HG03095 (cell line): ENCODE results near the gene HOXB5.

ENCODE experiments used
- ATAC-seq: cut with Tn5 transposase; IDR thresholded peaks from one replicate; pipeline ENCODE4 v1.9.1; 2021; ENCODE audit warnings: moderate library complexity; ENCODE audit not compliant: unreplicated experiment

HOXB5 gene

DNA sequence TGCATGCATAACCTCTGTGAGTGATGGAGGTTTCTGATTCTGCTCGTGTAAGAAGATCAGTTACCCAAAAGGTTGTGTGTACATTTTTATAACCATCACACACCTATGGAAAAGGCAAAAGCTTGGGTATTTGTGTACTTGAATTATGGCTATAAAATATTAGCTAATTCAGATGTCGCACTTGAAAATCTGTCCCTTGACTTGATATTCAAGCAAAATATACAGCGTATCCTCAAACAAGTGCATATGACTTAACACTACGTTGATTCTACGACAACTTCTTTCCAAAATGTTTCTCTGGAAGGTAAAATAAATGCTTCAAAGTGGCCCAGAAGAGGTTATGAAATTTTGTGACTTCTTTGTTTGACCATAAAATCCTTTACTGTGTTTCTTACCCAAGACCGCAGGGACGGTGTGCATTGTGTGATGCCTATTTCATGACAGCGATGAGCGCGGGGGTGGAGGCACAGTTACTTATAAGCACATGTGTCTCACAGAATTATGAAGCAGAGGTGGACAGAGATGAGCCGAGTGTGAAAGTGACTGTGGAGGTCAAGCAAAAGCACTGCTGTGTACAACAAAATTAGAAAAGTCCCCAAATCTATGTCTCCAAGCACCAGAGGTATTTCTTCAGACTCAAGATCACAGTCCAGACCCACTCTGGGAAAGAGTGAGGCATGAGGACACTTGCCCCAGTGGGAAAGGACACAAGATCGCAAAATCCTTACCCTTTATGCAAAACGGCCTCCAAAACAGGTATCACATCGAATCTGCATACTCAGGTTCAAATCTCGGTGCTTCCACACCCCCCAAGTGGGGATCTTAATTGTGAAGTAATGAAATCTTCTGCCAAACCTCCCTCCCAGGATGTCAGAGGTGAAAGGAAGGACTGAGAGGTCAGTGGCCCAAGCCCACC is 36.7 kb upstream of the HOXB5 start:
- ATAC-seq = no peak

- no peak for ATAC-seq
Observed at GRCh38 chr17:48629411-48629759, 35.8 kb upstream of the HOXB5 start.

GRCh38 chr17:48628649-48629410 is 35.3 kb upstream of the HOXB5 start:
- ATAC-seq = no peak

DNA sequence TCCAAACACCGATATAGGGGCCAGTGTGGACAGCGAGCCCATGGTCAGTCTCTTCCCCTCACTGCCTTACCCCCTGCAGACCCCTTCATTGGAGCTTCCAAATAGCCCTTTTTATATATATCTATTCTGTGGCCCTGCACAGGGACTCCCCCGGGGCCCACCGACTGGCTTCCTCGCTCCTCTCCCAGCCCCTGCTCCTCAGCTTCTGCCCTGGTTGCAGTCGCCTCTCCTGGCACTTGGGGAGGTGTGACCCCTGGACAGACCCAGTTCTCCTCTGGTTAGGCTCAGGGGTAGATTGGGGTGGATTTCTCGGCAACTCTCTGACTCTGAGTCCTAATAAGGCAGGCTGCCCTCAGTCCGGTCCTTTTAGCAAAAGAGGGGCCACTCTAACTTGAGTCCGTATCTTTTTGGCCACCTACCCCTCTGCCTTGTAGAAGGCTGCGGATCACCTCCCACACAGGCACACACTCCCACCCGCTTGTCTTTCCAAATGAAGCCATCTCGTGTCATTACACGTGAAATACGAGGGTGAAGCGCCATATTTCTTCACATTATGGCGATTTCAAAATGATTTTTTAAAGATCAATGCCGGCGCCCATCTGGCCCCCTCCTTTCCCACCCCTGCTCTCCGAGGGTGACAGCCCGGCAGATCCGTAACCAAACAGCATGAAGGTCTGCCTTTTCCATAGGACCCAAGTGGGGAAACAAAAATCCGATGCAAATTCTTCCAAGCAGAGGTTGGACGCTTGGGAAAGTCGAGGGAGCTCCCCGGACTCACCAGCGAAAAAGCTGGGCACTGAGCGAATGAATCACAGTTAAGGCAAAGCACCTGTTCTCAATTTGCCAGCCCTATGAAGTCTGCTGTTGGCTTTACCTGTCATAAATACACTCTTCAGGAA is 34.3 kb upstream of the HOXB5 start:
- ATAC-seq = no peak

GRCh38 chr17:48627118-48627597 is 33.6 kb upstream of the HOXB5 start:
- ATAC-seq = no peak

DNA sequence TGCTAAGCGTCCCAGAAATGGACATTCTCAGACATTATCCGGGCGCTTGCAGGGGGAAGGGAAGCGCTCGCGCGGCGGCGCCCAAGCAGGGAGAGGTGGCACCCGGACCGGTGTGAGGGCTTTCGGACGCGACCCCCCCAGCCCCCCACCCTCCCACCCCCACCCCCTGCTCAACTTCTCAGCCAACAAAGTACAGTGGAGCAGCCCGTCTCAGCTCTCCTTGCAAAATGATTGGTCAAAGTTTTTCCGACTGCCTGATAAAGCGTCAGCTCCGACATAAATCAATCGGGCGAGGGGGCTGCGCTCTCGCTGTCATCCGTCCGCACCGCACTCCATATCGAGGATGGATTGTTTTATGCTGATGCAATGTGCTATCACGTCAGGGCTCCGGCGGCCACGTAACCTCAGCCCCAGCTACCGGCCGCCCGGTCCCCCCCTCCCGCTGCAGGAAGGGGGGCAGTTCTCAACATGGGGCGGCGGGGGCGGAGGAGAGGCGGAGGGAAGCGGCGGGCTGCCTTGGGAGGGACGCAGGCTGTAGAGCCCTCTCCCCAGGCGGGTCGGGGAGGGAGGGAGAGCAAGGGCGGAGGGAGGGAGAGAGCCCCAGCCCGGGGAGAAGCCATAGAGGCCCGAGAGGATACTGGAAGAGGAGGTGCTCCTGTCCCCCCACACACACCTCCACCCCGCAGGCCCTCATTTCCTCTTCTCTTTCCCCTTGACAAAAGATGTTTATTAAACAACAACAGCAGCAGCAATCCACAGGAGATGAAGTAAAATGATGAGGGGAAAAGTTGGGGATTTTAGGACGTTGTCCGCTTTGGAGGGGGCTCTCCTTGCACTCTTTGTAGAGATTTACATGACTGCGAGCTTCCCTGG is 32.9 kb upstream of the HOXB5 start, which contains the start of gene HOXB9:
TSS of gene HOXB9 (minus strand) at position 114 of the 873 bp plus-strand sequence. CDS start at position 25, 89 bp downstream.
- no peak for ATAC-seq

DNA sequence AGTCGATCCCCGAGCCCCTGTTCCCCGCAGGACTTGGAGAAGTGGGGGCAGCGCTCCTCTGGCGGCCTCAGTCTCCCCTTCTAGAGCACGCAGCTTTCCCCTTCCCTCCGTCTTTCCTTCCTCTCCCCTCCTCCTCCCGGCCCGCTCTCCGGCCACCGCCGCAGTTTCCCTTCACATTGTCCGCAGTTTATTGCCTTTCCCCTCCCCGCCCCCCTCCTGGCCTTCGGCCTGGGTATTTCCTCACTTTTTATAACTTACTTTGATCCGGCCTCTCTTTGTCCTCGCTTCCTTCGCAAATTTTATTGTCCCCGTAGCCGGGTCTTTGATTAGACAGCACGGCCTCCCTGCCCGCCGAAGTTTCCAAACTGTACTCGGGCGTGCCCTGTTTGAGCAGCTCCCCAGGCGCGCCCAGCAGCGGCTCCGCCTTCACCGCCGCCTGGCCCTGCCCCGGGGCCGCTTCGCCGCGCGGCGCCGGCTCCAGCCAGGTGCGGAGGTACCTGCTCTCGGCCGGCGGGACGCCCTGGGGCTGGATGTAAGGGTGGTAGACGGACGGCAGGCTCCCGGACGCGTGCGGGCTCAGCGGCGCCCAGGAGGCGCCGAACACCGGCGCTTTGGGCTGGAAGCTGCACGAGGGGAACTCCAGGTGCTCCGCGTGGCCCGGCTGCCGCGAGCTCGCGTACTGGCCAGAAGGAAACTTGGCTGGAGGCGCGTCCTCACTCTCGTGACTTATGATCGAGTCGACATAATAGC is 32.1 kb upstream of the HOXB5 start:
- ATAC-seq = no peak

DNA sequence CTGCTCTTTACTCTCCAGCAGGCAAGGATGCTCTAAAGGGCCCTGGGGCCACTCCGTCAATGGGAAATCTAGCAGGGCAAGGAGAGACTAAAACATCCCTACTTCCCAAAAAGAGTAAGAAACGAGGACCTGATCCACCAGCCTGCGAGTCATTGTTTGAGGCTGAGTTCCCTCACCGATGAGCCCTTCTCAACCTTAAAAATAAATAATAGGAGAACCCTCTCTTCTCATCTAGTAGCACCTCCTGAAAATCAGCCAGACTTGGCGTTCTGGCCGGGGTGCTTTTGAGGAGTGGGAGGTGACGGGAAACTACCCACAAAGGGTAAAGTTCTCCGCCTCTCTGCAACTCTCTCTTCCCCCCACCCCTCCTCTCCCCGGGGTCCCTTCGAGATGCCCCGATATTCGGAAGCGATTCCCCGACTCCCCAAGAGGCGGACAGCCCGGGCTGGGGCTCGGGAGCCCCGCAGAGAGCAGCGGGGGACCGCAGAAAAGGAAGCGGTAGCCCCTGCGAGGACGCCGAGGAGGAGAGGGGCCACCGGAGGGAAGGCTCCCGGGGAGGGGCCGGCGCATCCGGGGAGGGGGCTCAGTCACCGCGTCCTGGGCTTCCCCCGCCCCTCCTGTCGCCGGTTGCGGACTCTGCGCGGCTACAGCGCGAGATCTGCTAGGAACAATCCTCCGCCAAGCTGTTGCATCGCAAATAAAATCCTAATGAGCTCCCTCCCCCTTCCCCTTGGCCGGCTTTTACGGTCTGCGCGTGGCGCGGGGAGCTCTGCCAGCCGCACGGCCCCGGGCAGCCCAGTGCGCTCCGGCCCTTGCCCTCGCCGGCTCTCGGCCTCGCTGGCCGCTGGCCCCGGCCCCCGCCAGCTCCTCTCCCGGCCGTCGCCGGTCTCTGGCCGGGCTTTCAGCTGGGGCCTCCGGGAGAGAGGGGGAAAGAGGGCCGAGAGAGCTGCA is 31.2 kb upstream of the HOXB5 start:
- ATAC-seq = no peak

DNA sequence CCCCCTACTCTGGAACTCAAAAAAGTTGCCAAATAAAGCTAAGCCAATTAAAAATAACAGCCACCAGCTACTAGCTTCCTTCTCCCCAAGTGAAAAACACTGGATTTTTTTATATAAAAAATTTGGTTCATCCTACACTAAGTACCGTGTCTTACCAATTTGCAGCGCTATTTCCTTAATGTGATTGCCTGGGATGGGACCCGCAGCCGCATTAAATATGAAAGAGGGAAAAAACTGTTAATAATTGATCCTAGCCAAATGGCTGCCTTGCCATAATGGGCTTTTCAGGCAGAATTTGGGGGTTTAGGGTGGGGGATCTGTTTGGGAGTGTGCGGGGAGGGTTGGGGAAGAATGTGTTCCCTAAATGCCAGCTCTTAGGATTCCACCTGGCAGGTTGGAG is 30.5 kb upstream of the HOXB5 start:
- no peak for ATAC-seq

DNA sequence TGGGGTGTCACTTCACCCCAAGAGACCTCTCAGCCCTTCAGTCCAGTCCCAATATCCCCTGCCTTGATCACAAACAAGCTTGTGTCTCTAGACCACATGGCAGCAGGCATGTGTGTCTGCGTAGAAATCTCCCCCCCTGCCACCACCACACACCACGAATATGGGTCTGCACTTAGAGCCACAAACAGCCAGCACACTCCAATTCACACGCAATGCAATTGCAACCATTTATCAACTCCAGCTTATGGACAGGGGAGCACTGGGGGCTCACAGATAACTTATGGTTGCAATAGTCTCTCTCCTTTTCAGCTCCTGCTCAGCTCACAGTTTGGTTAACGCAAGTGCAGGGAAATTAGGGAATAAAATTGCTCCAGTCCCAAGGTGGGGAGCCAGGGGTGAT is 30.0 kb upstream of the HOXB5 start:
- no peak for ATAC-seq

DNA sequence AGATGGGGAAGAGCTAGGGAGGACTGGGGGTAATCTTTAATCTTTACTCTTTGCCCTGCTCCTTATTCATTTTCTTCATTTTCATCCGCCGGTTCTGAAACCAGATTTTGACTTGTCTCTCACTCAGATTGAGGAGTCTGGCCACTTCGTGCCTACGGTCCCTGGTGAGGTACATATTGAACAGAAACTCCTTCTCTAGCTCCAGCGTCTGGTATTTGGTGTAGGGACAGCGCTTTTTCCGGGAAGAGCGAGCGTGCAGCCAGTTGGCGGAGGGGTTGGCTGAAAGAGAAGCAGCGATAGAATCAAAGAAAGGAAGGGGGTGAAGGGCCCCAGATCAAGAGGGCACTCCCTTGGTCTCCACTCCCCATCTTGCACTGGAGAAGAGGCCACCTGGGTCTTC is 29.3 kb upstream of the HOXB5 start:
- no peak for ATAC-seq

- no peak for ATAC-seq
Observed at GRCh38 chr17:48621410-48622392, 28.1 kb upstream of the HOXB5 start.

GRCh38 chr17:48620461-48621139 is 27.0 kb upstream of the HOXB5 start:
- ATAC-seq = no peak

DNA sequence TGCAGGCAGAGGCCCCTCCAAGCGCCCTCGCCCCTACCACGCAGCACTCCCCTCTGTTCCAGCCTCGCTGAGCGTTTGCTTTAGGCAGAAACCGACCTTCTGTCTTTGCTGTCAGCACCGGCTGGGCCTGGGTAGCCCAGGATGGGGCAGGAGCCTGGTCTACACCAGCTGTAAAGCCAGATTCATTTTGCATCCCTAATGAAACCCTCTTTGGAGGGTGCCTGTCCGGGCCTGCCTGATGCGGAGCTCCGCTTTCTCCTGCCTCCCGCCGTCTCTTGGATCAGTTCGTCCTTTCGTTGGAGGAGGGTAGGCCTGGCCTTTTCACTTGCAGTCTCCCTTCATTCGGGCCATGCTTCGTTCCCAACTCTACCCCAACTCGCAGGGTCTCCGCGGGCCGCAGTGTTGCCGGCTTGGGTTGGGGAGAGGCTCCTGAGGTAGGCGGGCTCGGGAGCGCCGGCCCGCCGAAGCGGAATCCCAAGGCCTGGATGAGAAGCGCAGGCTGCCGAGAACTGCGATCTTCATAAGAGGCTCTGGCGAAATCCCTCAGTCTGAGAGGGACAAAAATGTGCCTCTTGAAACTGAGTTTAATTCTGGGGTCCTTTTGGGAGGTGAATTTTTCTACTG is 26.4 kb upstream of the HOXB5 start:
- ATAC-seq = no peak

GRCh38 chr17:48618256-48618896 is 24.8 kb upstream of the HOXB5 start:
- no peak for ATAC-seq
